GM23338 (cell line): Measurements from ENCODE around the gene CHMP6. TPM values are rescaled to one million over a fixed set of nuclear protein-coding genes. Genes with fewer than 3 reads are reported as not detected.

ENCODE experiments used
- ATAC-seq: fragments of 200-7000 bp; cut with Tn5 transposase; 3 replicates; pipeline ENCODE4 v1.9.1; 2020
- DNase-seq: peaks from one replicate; pipeline ENCODE4 v3.0.0-alpha.2; 2015; ENCODE audit warnings: low spot score
- H2AFZ ChIP-seq: fragments of 200-600 bp; sonication (generic); 2 replicates; pipeline ENCODE4 v1.8.0; 2016; ENCODE audit warnings: antibody characterized with exemption, mild to moderate bottlenecking, moderate library complexity
- H3F3A ChIP-seq: fragments of 200-600 bp; sonication (generic); replicated peaks from 2 replicates; pipeline ENCODE4 v1.8.0; 2017; ENCODE audit warnings: antibody characterized with exemption, mixed run types, low read depth
- H3K27ac ChIP-seq: fragments of 200-600 bp; sonication (generic); 2 replicates; pipeline ENCODE4 v1.6.1; 2016; ENCODE audit warnings: low read depth
- H3K27me3 ChIP-seq: fragments of 200-600 bp; sonication (generic); 2 replicates; pipeline ENCODE4 v1.8.0; 2016; ENCODE audit warnings: mild to moderate bottlenecking, mixed run types, moderate library complexity; ENCODE audit not compliant: insufficient read depth
- H3K36me3 ChIP-seq: fragments of 200-600 bp; sonication (generic); 2 replicates; pipeline ENCODE4 v1.8.0; 2016; ENCODE audit warnings: mild to moderate bottlenecking; ENCODE audit not compliant: insufficient read depth
- H3K4me1 ChIP-seq: fragments of 200-600 bp; sonication (generic); 2 replicates; pipeline ENCODE4 v1.8.0; 2016; ENCODE audit warnings: mild to moderate bottlenecking, moderate library complexity; ENCODE audit not compliant: insufficient read depth
- H3K4me2 ChIP-seq: fragments of 200-600 bp; sonication (generic); 2 replicates; pipeline ENCODE4 v1.7.1; 2017; ENCODE audit warnings: mixed run types
- H3K4me3 ChIP-seq: fragments of 200-600 bp; sonication (generic); 2 replicates; pipeline ENCODE4 v1.6.1; 2016; ENCODE audit warnings: mixed run types
- H3K79me2 ChIP-seq: fragments of 200-600 bp; sonication (generic); replicated peaks from 2 replicates; pipeline ENCODE4 v1.8.0; 2017; ENCODE audit warnings: mild to moderate bottlenecking; ENCODE audit not compliant: insufficient read depth
- H3K9me2 ChIP-seq: fragments of 200-600 bp; sonication (generic); 2 replicates; pipeline ENCODE4 v1.8.0; 2017; ENCODE audit not compliant: insufficient read depth
- H4K20me1 ChIP-seq: fragments of 200-600 bp; sonication (generic); replicated peaks from 2 replicates; pipeline ENCODE4 v1.8.0; 2017; ENCODE audit warnings: mild to moderate bottlenecking; ENCODE audit not compliant: insufficient read depth
- H3K27ac Mint-ChIP-seq: 2 replicates; pipeline ENCODE4 v1.8.0; 2020; ENCODE audit warnings: inconsistent platforms, mild to moderate bottlenecking, moderate library complexity, mixed read lengths
- H3K27me3 Mint-ChIP-seq: 3 replicates; pipeline ENCODE4 v1.8.0; 2022; ENCODE audit warnings: low read depth, mild to moderate bottlenecking, moderate library complexity, mixed read lengths, inconsistent platforms; ENCODE audit not compliant: insufficient read depth, poor library complexity
- H3K36me3 Mint-ChIP-seq: 3 replicates; pipeline ENCODE4 v1.8.0; 2021; ENCODE audit warnings: low read depth, mild to moderate bottlenecking, inconsistent platforms, moderate library complexity, mixed read lengths
- H3K4me1 Mint-ChIP-seq: 3 replicates; pipeline ENCODE4 v1.8.0; 2020; ENCODE audit warnings: mild to moderate bottlenecking, inconsistent platforms, mixed read lengths
- H3K4me3 Mint-ChIP-seq: 3 replicates; pipeline ENCODE4 v1.8.0; 2021; ENCODE audit warnings: moderate library complexity, mild to moderate bottlenecking, inconsistent platforms, mixed read lengths
- H3K9me3 Mint-ChIP-seq: 3 replicates; pipeline ENCODE4 v1.8.0; 2020; ENCODE audit warnings: moderate library complexity, mild to moderate bottlenecking, inconsistent platforms, mixed read lengths
- CREB1 ChIP-seq: fragments of 250-450 bp; sonication (Bioruptor Pico); IDR thresholded peaks from 2 replicates; pipeline ENCODE4 v1.5.0; 2020; ENCODE audit warnings: low read depth, mild to moderate bottlenecking, moderate library complexity
- EZH2 ChIP-seq: fragments of 200-600 bp; sonication (generic); IDR thresholded peaks from one replicate; pipeline ENCODE4 v1.8.0; 2017; ENCODE audit warnings: antibody characterized with exemption, mild to moderate bottlenecking, low read depth; ENCODE audit not compliant: unreplicated experiment
- JUNB ChIP-seq: IDR thresholded peaks from one replicate; pipeline ENCODE4 v1.6.1; 2016; ENCODE audit warnings: antibody characterized with exemption; ENCODE audit not compliant: unreplicated experiment
- NANOG ChIP-seq: IDR thresholded peaks from 2 replicates; pipeline ENCODE4 v1.6.1; 2016; ENCODE audit warnings: antibody characterized with exemption, borderline replicate concordance
- POLR2AphosphoS5 ChIP-seq: IDR thresholded peaks from 2 replicates; pipeline ENCODE4 v1.6.1; 2016; ENCODE audit warnings: antibody characterized with exemption, low read depth
- STAT1 ChIP-seq: IDR thresholded peaks from one replicate; pipeline ENCODE4 v1.6.1; 2016; ENCODE audit warnings: antibody characterized with exemption; ENCODE audit not compliant: unreplicated experiment
- ZNF114 ChIP-seq: fragments of 250-450 bp; sonication (Bioruptor Pico); IDR thresholded peaks from 2 replicates; pipeline ENCODE4 v1.5.0; 2020; ENCODE audit warnings: mild to moderate bottlenecking, moderate library complexity
- ZNF331 ChIP-seq: fragments of 250-450 bp; sonication (Bioruptor Pico); IDR thresholded peaks from 2 replicates; pipeline ENCODE4 v1.5.0; 2020; ENCODE audit warnings: low read depth, mild to moderate bottlenecking, moderate library complexity
- ZNF462 ChIP-seq: fragments of 250-450 bp; sonication (Bioruptor Pico); IDR thresholded peaks from 2 replicates; pipeline ENCODE4 v1.5.0; 2020; ENCODE audit warnings: mild to moderate bottlenecking, moderate library complexity
- polyA plus RNA-seq: library from polyadenylated mRNA; unstranded; fragments of >200 nt; fragmentation: Nextera tagmentation; extraction: Ambion mirVana; gene quantifications from 2 replicates; pipeline ENCODE4 v1.2.1, GENCODE V29; 2016
- total RNA-seq: library from RNA; depleted of rRNA; stranded (reverse); fragments of >200 nt; shearing (Covaris generic); gene quantifications from 2 replicates; pipeline ENCODE4 v1.2.3, GENCODE V29; 2014
- TF ChIP-seq, protein P1 (sequence below): IDR thresholded peaks from 2 replicates; pipeline ENCODE4 v1.6.1; 2016; ENCODE audit warnings: antibody characterized with exemption
- TF ChIP-seq, protein P2 (sequence below): IDR thresholded peaks from one replicate; pipeline ENCODE4 v1.6.1; 2018; ENCODE audit warnings: antibody characterized with exemption; ENCODE audit not compliant: unreplicated experiment

The CHMP6 gene
- total and polyA plus RNA-seq, 2 experiments from 2014 or later, result 12.3 to 14.0 TPM

- TF ChIP-seq NANOG (no peak), EZH2 (no peak), CREB1 (CRISPR knock-in tag) (no peak), ZNF462 (CRISPR knock-in tag) (no peak)
- TF ChIP-seq, protein P1, sequence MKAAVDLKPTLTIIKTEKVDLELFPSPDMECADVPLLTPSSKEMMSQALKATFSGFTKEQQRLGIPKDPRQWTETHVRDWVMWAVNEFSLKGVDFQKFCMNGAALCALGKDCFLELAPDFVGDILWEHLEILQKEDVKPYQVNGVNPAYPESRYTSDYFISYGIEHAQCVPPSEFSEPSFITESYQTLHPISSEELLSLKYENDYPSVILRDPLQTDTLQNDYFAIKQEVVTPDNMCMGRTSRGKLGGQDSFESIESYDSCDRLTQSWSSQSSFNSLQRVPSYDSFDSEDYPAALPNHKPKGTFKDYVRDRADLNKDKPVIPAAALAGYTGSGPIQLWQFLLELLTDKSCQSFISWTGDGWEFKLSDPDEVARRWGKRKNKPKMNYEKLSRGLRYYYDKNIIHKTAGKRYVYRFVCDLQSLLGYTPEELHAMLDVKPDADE, result no peak
Measured at GRCh38 chr17:81027038-81027437, 35.4 kb downstream of the CHMP6 start (continued).

- Mint-ChIP-seq H3K36me3 (no peaks in the 10 kb centered on the region), H3K9me3 (no peaks in the 10 kb centered on the region), H3K4me1 (peaks cover 4% of the 10 kb centered on the region; the same call in 2 of the 3 replicates), H3K27me3 (peaks cover 19% of the 10 kb centered on the region), H3K4me3 (no peak overlapping the region), H3K27ac (no peak overlapping the region)
- Histone ChIP-seq H3K9me2 (no peaks in the 10 kb centered on the region), H3K27me3 (no peaks in the 10 kb centered on the region), H3K27ac (no peak overlapping the region), H3K4me2 (no peak overlapping the region), H2AFZ (no peak overlapping the region), H4K20me1 (no peaks in the 10 kb centered on the region), H3K4me1 (no peaks in the 10 kb centered on the region; the same call in 1 of the 2 replicates), H3F3A (0 out of 2 replicates have a peak, but pooled peaks cover 5% of the 10 kb centered on the region), H3K36me3 (no peaks in the 10 kb centered on the region), H3K4me3 (no peak overlapping the region), H3K79me2 (no peaks in the 10 kb centered on the region)
- ATAC-seq (no peak; the same call in 2 of the 3 replicates), DNase-seq (no peak)
- TF ChIP-seq JUNB (no peak), POLR2AphosphoS5 (no peak), ZNF114 (CRISPR knock-in tag) (no peak), ZNF331 (CRISPR knock-in tag) (no peak), STAT1 (no peak)
- TF ChIP-seq, protein P2, sequence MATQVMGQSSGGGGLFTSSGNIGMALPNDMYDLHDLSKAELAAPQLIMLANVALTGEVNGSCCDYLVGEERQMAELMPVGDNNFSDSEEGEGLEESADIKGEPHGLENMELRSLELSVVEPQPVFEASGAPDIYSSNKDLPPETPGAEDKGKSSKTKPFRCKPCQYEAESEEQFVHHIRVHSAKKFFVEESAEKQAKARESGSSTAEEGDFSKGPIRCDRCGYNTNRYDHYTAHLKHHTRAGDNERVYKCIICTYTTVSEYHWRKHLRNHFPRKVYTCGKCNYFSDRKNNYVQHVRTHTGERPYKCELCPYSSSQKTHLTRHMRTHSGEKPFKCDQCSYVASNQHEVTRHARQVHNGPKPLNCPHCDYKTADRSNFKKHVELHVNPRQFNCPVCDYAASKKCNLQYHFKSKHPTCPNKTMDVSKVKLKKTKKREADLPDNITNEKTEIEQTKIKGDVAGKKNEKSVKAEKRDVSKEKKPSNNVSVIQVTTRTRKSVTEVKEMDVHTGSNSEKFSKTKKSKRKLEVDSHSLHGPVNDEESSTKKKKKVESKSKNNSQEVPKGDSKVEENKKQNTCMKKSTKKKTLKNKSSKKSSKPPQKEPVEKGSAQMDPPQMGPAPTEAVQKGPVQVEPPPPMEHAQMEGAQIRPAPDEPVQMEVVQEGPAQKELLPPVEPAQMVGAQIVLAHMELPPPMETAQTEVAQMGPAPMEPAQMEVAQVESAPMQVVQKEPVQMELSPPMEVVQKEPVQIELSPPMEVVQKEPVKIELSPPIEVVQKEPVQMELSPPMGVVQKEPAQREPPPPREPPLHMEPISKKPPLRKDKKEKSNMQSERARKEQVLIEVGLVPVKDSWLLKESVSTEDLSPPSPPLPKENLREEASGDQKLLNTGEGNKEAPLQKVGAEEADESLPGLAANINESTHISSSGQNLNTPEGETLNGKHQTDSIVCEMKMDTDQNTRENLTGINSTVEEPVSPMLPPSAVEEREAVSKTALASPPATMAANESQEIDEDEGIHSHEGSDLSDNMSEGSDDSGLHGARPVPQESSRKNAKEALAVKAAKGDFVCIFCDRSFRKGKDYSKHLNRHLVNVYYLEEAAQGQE, result no peak
Measured at GRCh38 chr17:81027591-81028505, 36.2 kb downstream of the CHMP6 start.
